Measurements from ENCODE around the gene CBLC.

Gene CBLC

DNA sequence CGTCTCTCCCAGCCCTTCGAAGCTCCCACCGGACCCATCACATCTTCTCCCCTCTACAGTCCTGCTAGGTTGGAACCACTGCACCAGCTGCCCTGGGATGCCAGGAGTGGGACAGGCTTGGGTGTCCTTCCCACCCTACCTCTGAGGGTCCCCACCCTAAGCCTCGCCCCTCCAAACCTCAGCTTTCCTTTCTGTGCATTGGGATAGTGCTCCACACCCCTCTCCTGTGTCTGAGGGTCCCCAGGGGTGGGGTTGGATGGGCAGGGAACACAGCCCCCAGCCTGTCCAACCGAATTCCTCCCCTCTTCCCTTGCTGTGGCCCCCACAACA, 31.1 kb upstream of the CBLC start:
- no peak for DNase-seq (ENCODE audit: low spot score)

GRCh38 chr19:44746946-44747738, 30.5 kb upstream of the CBLC start:
- DNase-seq (ENCODE audit: low spot score), result peak; percentile 54

DNA sequence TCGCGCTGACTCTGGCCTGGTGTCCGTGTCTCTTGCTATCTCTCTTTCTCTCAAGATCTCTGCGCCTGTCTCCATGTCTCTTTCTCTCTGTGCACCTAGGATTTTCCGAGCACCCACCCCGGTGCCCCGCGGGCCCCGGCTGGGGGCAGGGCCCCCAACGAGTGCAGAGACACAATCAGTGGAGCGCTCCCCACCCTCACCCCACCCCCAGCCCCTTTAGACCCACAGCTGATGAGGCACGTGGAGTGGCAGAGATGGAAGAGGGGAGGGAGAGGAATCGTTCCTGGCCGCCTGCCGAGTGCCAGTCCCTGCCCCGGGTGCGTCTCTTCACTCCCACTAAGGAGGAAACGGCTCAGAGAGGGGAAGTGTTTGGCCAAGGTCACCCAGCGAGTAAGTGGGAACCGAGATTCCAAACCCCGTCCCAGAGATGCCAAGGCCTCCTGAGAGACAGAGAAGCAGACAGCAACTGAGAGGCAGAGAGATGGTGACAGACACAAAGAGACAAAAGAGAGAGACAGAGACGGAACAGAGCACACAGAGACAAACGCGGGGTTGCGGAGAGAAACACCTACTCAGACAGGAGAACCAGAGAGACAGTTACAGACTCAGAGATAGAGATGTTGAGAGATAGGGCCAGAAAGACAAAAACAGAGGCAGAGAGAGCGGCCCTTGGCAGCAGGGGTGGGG, 29.8 kb upstream of the CBLC start:
- DNase-seq (ENCODE audit: low spot score), result no peak

DNA sequence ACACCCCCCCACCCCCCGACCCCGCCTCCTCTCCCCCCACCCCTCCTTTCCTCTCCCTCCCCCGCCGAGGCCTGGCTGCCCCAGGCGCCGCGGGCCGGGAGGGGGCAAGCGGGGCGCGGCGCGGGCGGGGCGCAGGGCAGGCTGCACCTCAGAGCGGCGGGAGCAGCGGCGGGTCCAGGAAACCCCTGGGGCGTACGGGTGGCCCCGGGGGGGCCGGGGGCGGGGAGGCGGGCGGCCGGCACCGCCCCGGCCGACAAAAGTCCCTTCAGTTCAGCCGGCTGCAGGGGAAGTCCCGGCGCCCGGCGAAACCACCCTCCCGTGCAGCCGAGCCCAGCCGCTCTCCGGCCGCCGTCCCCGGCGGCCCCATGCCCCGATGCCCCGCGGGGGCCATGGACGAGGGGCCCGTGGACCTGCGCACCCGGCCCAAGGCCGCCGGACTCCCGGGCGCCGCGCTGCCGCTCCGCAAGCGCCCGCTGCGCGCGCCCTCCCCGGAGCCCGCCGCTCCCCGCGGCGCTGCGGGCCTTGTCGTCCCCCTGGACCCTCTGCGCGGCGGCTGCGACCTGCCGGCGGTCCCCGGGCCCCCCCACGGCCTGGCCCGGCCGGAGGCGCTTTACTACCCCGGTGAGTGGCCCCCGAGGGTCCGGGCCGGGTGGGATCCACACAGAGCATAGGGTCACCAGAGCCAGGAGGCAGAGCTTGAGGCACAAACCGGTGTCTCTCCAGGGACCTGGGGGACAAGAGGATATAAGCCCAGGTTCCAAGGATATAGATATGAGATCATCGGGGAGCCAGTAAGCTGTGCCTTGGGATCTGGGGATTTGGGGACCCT, 29.1 kb upstream of the CBLC start, which contains the start of gene BCL3:
BCL3 (plus strand) TSS at position 283 of the 829 bp plus-strand sequence; CDS start at position 366, 83 bp downstream.
- no peak for DNase-seq (ENCODE audit: low spot score)

DNA sequence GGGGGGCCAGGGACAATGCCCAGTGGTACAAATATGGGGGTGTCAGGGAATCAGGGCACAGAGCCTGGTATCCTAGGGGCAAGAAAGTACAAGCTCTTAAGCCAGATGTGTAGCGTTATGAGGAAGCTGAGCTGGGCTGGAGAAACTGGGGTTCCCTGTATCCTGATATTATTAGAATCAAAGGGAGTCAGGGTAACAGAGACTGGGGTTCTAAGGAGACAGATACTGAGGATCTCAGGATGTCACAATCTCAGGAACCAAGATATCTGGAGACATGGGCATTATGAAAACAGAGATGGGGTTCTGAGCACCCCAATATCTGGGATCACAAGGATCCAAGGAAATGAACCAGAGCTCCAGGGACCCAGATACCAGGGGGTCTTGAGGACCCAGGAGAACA, 28.4 kb upstream of the CBLC start:
- no peak for DNase-seq (ENCODE audit: low spot score)

- DNase-seq (ENCODE audit: low spot score), result no peak
Measured at GRCh38 chr19:44749994-44750393, 27.7 kb upstream of the CBLC start.

- DNase-seq (ENCODE audit: low spot score), result no peak
Measured at GRCh38 chr19:44752123-44752815, 25.4 kb upstream of the CBLC start.

GRCh38 chr19:44752816-44753625, 24.7 kb upstream of the CBLC start:
- no peak for DNase-seq (ENCODE audit: low spot score)

- no peak for DNase-seq (ENCODE audit: low spot score)
Measured at GRCh38 chr19:44753626-44753931, 24.1 kb upstream of the CBLC start.

- no peak for DNase-seq (ENCODE audit: low spot score)
Measured at GRCh38 chr19:44753932-44754749, 23.5 kb upstream of the CBLC start.

- DNase-seq (ENCODE audit: low spot score), result no peak
Measured at GRCh38 chr19:44754750-44755080, 23.0 kb upstream of the CBLC start.

GRCh38 chr19:44755219-44755618, 22.5 kb upstream of the CBLC start:
- no peak for DNase-seq (ENCODE audit: low spot score)

GRCh38 chr19:44756089-44756562, 21.6 kb upstream of the CBLC start:
- no peak for DNase-seq (ENCODE audit: low spot score)

- DNase-seq (ENCODE audit: low spot score), result no peak
Measured at GRCh38 chr19:44757057-44757734, 20.5 kb upstream of the CBLC start.

DNA sequence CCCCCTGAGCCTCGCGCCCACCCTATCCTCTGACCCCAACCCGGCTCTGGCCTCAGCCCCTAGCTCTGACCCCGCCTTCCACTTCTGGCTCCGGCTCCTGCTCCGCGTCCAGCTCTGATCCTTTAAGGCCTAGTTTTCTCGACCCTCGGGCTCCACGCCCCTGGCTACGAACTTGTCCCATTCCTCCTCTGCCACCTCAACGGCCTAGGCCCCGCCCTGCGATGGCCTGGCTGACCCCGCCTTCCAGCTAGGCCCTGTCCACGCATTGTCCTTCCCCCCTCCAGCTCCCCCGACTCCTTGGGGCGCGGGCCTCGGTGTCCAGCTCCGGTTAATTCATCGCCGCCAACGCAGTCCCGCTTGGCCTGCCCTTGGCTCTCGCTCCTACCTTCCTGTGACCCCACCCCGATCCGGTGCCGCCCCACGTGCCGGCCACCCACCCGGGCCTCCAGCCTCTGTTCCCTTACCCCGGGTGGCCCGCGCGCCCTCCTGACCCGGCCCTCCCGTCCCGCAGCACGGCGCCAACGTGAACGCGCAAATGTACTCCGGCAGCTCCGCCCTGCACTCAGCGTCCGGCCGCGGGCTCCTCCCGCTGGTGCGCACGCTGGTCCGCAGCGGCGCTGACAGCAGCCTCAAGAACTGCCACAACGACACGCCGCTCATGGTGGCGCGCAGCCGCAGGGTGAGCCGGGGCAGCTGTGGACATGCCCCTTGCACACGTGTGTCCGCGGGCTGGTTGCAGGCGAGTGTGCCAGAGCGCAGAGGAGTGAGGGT, 19.8 kb upstream of the CBLC start:
- DNase-seq (ENCODE audit: low spot score), result no peak

DNA sequence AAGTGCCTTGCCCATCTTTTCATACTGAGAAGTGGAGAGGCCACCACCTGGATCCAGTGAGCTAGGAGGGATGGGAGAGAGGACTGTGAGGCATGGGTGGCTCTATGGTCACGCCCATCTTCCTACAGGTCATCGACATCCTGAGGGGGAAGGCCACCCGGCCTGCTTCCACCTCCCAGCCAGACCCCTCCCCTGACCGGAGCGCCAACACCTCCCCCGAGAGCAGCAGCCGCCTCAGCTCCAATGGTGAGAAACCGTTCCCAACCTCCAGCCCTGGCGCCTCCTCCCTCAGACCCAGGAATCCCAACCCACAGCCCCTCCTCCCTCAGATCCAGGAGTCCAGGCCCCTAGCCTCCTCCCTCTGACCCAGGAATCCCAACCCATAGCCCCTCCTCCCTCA, 19.1 kb upstream of the CBLC start:
- no peak for DNase-seq (ENCODE audit: low spot score)

GRCh38 chr19:44759083-44759804, 18.4 kb upstream of the CBLC start:
- DNase-seq (ENCODE audit: low spot score), result no peak

- no peak for DNase-seq (ENCODE audit: low spot score)
Measured at GRCh38 chr19:44762038-44762437, 15.7 kb upstream of the CBLC start.

Data from hematopoietic multipotent progenitor cell treated with erythropoietin and hydrocortisone succinate and interleukin-3 and kit ligand, for 15 days (in vitro differentiated cells).